ENCODE measurements around the gene ZNF200. TPM values are rescaled to one million over a fixed set of nuclear protein-coding genes. Genes with fewer than 3 reads are reported as not detected.

The ZNF200 gene, protein sequence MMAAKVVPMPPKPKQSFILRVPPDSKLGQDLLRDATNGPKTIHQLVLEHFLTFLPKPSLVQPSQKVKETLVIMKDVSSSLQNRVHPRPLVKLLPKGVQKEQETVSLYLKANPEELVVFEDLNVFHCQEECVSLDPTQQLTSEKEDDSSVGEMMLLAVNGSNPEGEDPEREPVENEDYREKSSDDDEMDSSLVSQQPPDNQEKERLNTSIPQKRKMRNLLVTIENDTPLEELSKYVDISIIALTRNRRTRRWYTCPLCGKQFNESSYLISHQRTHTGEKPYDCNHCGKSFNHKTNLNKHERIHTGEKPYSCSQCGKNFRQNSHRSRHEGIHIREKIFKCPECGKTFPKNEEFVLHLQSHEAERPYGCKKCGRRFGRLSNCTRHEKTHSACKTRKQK
- 4.4 and 12.1 TPM in 2 replicates for total RNA-seq

DNA sequence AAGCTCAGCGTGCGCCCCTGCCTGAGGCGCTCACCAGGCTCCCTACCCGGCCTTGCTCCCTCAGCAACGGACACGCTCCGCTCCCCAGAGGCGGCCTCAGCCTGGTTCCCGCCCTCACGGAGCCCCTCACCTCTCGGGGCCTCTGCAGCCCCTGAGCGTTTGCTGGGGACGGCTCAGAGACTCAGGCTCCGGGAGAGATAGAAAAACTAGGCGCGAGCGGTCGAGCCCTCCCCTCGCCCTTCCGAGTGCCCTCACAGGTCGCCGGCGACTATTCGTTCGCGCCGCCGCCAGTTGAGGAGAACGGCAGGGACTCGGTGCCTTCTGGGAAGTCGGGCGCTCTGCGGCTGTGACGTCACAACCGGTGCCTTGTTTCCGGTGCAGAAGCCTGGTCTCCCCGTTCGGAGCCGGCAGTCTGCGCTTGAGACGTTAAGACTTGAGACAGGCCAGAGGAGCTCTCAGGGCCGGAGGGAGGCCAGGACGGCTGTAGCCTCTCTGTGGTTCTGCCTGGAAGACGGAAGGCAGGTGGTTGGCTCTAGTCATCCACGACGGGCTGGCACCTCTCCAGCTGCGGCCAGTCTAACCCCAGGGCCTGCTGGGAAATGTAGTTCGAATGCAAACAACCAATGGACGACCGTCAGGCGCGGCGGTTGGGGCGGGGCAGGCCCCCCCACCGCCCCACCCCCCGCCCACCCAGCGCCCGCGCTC, at the start of gene ZNF200:
ZNF200 (minus strand) TSS at position 302 of the 705 bp plus-strand sequence. CDS start 1,403 bp downstream, outside the sequence.

DNA sequence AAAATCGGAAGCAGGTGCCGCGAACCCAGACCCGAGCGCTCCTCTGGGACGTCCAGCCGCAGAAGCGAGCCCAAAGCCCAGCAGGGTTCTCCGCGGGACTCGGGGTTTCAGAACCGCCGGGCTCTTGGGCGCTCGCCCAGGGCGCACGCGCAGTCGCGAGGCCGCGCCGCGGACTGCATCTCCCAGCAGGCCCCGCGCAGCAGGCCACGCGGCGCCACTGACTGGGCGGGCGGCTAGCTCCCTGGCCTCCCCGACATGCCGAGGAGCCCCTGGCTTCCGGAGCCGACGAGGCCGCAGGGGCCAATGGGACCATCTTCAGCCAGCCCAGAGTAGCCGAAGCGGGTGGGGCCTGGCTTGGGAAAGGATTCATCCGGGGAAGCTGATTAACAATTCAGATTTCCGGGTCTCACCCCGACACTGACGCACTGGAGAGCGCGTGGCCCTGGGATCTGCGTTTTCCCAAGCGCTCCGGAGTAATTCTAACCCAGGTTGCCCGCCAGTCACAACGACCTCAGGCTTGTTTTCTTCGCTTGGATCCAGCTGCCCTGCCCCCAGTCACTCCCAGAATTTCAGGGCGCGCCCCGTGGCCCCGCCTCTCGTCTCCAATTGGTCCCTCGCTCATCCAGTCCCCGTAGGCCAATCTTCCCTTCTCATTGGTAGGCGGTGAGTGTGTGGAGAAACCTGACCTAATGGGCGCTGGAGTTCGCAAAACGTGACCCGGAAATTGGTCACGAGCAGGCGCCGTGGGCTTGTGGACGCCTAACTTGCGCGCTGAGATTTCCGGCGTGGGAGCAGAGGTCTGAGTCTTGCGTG, 48.0 kb upstream of the ZNF200 start, which contains the start of gene ZNF263:
ZNF263 (plus strand) TSS at position 762 of the 813 bp plus-strand sequence. CDS start 328 bp downstream, outside the sequence.

DNA sequence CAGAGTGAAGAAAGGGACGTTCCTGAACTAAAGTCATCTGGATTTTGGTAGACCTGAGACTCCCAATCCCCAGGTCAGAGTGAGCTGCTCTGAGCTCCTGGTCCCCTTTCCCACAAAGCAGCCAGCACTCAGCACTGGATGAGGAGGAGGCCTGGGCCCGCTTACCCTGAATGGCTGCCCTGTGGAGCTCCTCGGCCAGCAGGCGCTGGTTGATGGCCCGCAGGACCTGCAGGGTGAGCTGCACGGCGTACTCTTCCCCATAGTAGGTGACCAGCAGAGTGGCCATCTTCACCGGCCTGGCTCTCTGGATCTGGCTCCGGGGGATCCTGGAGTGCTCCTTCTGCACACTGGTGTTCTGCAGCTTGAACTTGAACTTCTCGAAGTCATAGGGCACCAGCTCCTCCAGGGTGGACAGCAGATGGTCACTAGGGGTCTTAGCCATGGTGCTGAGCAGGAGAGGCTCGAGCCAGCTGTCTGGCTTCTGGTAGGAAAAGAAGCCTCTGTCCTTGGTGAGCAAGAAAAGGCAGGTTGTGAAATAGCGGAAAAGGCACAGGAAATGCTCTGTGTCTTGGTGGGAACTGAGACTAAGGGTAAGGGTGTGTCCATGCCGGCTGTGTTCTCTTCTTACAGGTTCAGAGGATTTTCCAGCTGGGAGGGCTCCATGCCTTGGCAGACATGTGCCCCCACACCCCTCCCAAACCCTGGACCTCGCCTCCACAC, 21.3 kb upstream of the ZNF200 start, which contains the start of gene MEFV:
MEFV (minus strand) TSS at position 488 of the 720 bp plus-strand sequence; CDS start at position 442, 46 bp downstream.

DNA sequence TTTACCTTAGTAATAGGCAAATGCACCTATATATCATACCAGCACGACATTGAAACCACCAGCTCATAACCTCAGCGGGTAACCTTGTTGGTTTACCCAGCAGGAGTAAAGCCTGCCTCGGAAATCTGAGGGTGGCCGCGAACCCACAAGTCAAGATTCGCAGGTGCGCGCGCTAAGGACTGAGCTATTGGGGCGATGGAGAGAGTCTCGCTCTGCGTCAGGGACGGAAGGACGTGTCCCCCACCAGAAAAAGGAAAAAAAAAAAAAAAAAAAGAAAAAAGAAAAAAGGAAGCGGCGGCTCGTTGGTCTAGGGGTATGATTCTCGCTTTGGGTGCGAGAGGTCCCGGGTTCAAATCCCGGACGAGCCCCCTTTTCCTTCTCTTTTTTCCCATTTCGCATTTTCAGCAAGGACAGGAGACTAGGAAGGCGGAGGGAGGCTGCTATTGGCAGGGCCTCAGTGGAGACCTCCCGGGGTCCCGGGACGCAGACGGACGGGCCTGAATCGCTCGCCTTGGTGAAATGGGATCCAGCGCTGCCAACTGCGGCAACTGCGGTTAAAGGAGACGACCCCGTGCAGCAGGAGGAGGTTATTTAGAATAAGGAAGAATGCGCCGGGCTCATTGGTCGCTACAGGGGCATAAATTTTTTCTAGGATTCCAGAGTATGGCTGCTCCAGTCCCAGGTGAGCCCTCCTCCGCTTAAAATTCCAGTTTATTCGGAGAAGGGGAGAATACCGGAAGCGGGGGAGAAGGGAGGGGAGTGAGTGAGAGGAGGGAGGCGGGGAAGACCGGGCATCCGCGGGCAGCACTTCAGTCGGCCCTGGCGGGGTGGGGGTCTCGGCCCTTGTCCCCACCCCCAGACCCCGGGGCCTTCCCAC, 46.9 kb downstream of the ZNF200 start, which contains the start of gene OR1F1:
OR1F1 (plus strand) TSS at position 407 of the 877 bp plus-strand sequence.

Other genes with a start within 250 kb of the ZNF200 start
- 0.39 TPM in 1 of 2 replicates, not detected in the other for gene CLDN9, start 222.2 kb downstream of the ZNF200 start, total RNA-seq
- 2.6 and 23.9 TPM in 2 replicates for gene CLDN6, start 217.0 kb downstream of the ZNF200 start, total RNA-seq
- 24.8 and 323 TPM in 2 replicates for gene TNFRSF12A, start 214.8 kb downstream of the ZNF200 start, total RNA-seq
- 56.6 and 61.4 TPM in 2 replicates for gene HCFC1R1, start 211.2 kb downstream of the ZNF200 start, total RNA-seq
- 18.5 and 33.4 TPM in 2 replicates for gene THOC6, start 211.1 kb downstream of the ZNF200 start, total RNA-seq
- gene BICDL2, start 198.2 kb downstream of the ZNF200 start, total RNA-seq: 1.9 TPM in 1 of 2 replicates, not detected in the other
- 0.13 TPM in 1 of 2 replicates, not detected in the other for gene MMP25, start 188.6 kb downstream of the ZNF200 start, total RNA-seq
- 5.3 and 123 TPM in 2 replicates for gene IL32, start 169.5 kb downstream of the ZNF200 start, total RNA-seq
- gene ZSCAN10, start 135.9 kb downstream of the ZNF200 start, total RNA-seq: not detected in 2 replicates
- gene ZNF205, start 122.6 kb downstream of the ZNF200 start, total RNA-seq: 9.6 and 18.7 TPM in 2 replicates
- 7.2 and 12.7 TPM in 2 replicates for gene ZNF213, start 100.1 kb downstream of the ZNF200 start, total RNA-seq
- gene OR1F1, start 47.0 kb downstream of the ZNF200 start, total RNA-seq: not detected in 2 replicates
- gene MEFV, start 21.5 kb upstream of the ZNF200 start, total RNA-seq: not detected in 2 replicates
- gene ZNF263, start 48.3 kb upstream of the ZNF200 start, total RNA-seq: 34.6 and 49.3 TPM in 2 replicates
- 2.5 and 8.1 TPM in 2 replicates for gene TIGD7, start 70.3 kb upstream of the ZNF200 start, total RNA-seq
- gene ZNF75A, start 70.3 kb upstream of the ZNF200 start, total RNA-seq: 8.1 and 26.1 TPM in 2 replicates
- not detected in 2 replicates for gene OR2C1, start 120.7 kb upstream of the ZNF200 start, total RNA-seq
- gene ZSCAN32, start 165.8 kb upstream of the ZNF200 start, total RNA-seq: 7.5 and 17.1 TPM in 2 replicates
- gene ZNF174, start 166.1 kb upstream of the ZNF200 start, total RNA-seq: 7.1 and 12.5 TPM in 2 replicates
- gene ZNF597, start 208.3 kb upstream of the ZNF200 start, total RNA-seq: 1.5 and 1.9 TPM in 2 replicates
- gene NAA60, start 208.5 kb upstream of the ZNF200 start, total RNA-seq: 17.1 and 37.0 TPM in 2 replicates

Measured in epithelial cell of alveolus of lung (primary cell).